SK-N-SH (cell line): ENCODE measurements around the gene RAB6B.

Experiments
- EP300 ChIP-seq, 2 experiments: IDR thresholded peaks; 2 replicates each; pipeline versions ENCODE4 v1.4.0 to v1.6.1; 2012; ENCODE audit warnings: borderline replicate concordance in 1 of 2, low read depth in 1 of 2, low read length in 1 of 2
- FOSL2 ChIP-seq: IDR thresholded peaks from 2 replicates; pipeline ENCODE4 v1.4.0; 2012; ENCODE audit warnings: low read depth, mild to moderate bottlenecking, moderate library complexity, borderline replicate concordance
- MXI1 ChIP-seq: IDR thresholded peaks from 2 replicates; pipeline ENCODE4 v1.6.1; 2012; ENCODE audit warnings: mild to moderate bottlenecking, low read depth, low read length, improper control_type of control experiment
- NRF1 ChIP-seq: IDR thresholded peaks from 2 replicates; pipeline ENCODE4 v1.6.1; 2012; ENCODE audit warnings: low read depth, mild to moderate bottlenecking, low read length
- POLR2AphosphoS5 ChIP-seq: IDR thresholded peaks from 2 replicates; pipeline ENCODE4 v1.6.1; 2012; ENCODE audit warnings: low read depth, low read length
- RAD21 ChIP-seq: IDR thresholded peaks from 2 replicates; pipeline ENCODE4 v1.6.1; 2012; ENCODE audit warnings: mild to moderate bottlenecking, low read length
- SIN3A ChIP-seq: IDR thresholded peaks from 2 replicates; pipeline ENCODE4 v1.6.1; 2012; ENCODE audit warnings: low read depth, mild to moderate bottlenecking, low read length, moderate library complexity, borderline replicate concordance
- TAF1 ChIP-seq: IDR thresholded peaks from 2 replicates; pipeline ENCODE4 v1.6.1; 2012; ENCODE audit warnings: low read depth, mild to moderate bottlenecking, low read length, moderate library complexity, borderline replicate concordance
- TCF12 ChIP-seq: IDR thresholded peaks from 2 replicates; pipeline ENCODE4 v1.4.0; 2012
- USF1 ChIP-seq: IDR thresholded peaks from 2 replicates; pipeline ENCODE4 v1.4.0; 2012; ENCODE audit warnings: low read depth, borderline replicate concordance
- YY1 ChIP-seq: IDR thresholded peaks from 2 replicates; pipeline ENCODE4 v1.4.0; 2012; ENCODE audit warnings: low read depth, mild to moderate bottlenecking
- TF ChIP-seq, protein P1 (sequence below): fragments of 200-600 bp; sonication (generic); IDR thresholded peaks from 2 replicates; pipeline ENCODE4 v1.6.1; 2017; ENCODE audit warnings: antibody characterized with exemption, mild to moderate bottlenecking, moderate library complexity
- TF ChIP-seq, protein P2 (sequence below): fragments of 150-350 bp; IDR thresholded peaks from 2 replicates; pipeline ENCODE4 v1.6.1; 2017; ENCODE audit warnings: antibody characterized with exemption, low read length, low read depth, borderline replicate concordance
- TF ChIP-seq, protein P3 (sequence below): IDR thresholded peaks from 2 replicates; pipeline ENCODE4 v1.6.1; 2012; ENCODE audit warnings: mild to moderate bottlenecking, low read depth, low read length, moderate library complexity

GRCh38 chr3:133779626-133780203, 116.0 kb downstream of the RAB6B start:
- TF ChIP-seq YY1 (no peak), MXI1 (no peak), USF1 (no peak), NRF1 (no peak), FOSL2 (no peak), TAF1 (no peak), POLR2AphosphoS5 (no peak), RAD21 (no peak), SIN3A (no peak), EP300 (IDR thresholded peaks at IDR 0.05; ENCODE audit: borderline replicate concordance in 1 of 2, low read depth in 1 of 2, low read length in 1 of 2) (no peak), TCF12 (no peak)
- TF ChIP-seq, protein P1, sequence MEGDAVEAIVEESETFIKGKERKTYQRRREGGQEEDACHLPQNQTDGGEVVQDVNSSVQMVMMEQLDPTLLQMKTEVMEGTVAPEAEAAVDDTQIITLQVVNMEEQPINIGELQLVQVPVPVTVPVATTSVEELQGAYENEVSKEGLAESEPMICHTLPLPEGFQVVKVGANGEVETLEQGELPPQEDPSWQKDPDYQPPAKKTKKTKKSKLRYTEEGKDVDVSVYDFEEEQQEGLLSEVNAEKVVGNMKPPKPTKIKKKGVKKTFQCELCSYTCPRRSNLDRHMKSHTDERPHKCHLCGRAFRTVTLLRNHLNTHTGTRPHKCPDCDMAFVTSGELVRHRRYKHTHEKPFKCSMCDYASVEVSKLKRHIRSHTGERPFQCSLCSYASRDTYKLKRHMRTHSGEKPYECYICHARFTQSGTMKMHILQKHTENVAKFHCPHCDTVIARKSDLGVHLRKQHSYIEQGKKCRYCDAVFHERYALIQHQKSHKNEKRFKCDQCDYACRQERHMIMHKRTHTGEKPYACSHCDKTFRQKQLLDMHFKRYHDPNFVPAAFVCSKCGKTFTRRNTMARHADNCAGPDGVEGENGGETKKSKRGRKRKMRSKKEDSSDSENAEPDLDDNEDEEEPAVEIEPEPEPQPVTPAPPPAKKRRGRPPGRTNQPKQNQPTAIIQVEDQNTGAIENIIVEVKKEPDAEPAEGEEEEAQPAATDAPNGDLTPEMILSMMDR = no peak
- TF ChIP-seq, protein P2, sequence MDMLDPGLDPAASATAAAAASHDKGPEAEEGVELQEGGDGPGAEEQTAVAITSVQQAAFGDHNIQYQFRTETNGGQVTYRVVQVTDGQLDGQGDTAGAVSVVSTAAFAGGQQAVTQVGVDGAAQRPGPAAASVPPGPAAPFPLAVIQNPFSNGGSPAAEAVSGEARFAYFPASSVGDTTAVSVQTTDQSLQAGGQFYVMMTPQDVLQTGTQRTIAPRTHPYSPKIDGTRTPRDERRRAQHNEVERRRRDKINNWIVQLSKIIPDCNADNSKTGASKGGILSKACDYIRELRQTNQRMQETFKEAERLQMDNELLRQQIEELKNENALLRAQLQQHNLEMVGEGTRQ = no peak
- TF ChIP-seq, protein P3, sequence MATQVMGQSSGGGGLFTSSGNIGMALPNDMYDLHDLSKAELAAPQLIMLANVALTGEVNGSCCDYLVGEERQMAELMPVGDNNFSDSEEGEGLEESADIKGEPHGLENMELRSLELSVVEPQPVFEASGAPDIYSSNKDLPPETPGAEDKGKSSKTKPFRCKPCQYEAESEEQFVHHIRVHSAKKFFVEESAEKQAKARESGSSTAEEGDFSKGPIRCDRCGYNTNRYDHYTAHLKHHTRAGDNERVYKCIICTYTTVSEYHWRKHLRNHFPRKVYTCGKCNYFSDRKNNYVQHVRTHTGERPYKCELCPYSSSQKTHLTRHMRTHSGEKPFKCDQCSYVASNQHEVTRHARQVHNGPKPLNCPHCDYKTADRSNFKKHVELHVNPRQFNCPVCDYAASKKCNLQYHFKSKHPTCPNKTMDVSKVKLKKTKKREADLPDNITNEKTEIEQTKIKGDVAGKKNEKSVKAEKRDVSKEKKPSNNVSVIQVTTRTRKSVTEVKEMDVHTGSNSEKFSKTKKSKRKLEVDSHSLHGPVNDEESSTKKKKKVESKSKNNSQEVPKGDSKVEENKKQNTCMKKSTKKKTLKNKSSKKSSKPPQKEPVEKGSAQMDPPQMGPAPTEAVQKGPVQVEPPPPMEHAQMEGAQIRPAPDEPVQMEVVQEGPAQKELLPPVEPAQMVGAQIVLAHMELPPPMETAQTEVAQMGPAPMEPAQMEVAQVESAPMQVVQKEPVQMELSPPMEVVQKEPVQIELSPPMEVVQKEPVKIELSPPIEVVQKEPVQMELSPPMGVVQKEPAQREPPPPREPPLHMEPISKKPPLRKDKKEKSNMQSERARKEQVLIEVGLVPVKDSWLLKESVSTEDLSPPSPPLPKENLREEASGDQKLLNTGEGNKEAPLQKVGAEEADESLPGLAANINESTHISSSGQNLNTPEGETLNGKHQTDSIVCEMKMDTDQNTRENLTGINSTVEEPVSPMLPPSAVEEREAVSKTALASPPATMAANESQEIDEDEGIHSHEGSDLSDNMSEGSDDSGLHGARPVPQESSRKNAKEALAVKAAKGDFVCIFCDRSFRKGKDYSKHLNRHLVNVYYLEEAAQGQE = no peak
